Kidney glomerular epithelial cell (primary cell): Measurements from ENCODE around the gene SRXN1.

Experiments used
- DNase-seq: peaks from one replicate; lab custom pipeline; 2025; lab: John Stamatoyannopoulos, UW

SRXN1 gene

GRCh38 chr20:635893-636338, 17.1 kb downstream of the SRXN1 start:
- DNase-seq: no peak

GRCh38 chr20:635028-635892, 17.7 kb downstream of the SRXN1 start:
- DNase-seq: no peak

DNA sequence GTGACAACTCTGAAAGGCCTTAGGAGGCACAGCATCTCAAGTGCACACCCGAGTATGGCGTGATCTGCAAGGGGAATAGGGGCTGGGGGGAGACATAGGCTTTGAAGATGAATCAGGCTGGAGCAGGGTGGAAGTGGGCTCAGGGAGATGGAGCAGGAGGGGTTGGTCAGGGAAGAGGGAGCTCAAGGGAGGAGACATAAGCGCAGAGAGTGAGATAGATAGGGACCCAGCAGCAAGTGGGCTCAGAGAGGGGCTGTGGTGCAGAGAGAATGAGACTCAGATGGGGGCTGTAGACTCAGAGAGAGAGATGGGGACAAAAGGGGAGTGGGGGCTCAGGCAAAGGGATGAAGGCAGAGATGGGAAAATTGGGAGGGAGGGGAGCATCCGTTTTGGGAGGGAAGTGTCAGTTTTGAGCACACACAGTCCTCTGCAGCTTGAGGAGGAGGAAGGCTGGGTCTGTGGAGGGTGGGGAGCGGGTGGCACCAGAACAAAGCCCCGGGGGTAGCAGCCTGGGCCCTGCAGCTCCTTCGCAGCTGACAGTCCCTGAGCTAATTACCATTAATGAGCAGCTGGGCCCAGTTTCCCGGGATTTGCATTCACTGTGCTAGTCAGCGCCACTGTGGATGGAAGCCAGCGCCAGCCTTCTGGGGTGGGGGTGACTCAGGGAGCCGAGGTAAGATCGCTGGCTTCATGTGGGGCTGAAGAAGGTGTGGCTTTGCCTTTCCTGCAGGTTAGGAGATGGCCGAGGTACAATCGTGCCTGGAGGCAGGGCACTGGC, 18.7 kb downstream of the SRXN1 start:
- no peak for DNase-seq

- no peak for DNase-seq
These were observed 21.9 kb downstream of the SRXN1 start for GRCh38 chr20:631101-631500.

DNA sequence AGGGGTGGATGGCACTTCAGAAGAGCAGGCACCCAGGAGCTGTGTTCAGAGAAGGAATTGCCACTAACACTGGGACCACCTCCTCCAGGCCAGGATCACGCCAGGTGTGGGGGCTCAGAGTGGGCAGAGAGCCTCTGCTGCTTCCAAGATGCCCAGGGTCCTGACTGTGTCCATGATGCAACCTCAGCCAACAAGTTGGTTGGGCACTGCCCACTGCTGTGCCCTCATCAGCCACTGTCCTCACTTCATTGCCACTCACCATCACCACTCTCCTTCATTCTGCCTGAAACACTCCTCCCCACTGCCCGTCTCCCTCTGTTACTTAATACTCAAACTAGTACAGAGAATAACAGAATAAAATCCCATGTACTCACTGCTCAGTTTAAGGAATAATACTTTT, 26.4 kb downstream of the SRXN1 start:
- no peak for DNase-seq

DNA sequence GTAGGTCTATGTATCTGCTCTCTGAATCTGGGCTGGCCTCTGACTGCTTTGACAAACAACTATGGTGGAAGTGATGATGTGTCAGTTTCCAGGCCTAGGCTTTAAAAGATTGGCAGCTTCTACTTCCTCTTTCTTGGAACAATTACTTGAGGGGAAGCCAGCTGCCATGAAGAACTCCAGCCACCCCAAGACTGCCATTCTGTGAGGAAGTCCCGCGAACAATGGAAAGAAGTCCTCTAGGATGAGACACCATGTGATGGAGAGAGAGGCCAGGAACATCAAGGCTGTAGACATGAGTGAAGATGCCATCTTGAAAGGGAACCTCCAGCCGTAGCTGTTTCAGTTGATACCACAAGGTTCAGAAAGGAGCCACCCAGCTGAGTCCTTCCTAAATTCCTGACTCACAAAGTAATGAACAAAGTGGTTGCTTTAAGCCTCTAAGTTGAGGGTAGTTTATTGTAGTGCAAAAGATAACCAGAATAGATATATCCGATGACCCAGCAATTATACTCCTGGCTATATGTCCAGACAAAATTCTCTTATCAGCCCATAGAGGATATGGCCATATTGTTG, 27.6 kb downstream of the SRXN1 start:
- DNase-seq: no peak

- no peak for DNase-seq
These were observed 29.3 kb downstream of the SRXN1 start for GRCh38 chr20:623704-624103.

DNA sequence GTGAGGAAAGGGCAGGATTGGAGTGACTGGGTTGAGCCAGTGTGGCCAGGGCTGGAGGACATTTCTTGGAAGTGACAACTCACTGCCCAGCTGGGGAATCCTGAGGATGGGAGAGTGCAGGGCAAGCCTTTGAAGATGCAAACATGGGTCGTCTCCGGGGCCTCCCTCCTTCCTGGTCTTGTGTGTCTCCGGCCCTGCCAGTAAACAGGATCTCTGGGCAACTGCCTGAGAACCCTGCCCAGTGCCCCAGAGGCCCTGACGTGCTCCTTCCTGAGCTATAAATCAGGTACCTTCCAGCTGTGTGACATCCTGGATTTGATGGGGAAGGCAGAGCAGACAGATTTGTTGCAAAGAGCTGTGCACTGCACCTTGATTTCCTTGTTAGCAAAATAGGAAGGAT, 30.0 kb downstream of the SRXN1 start:
- no peak for DNase-seq

- no peak for DNase-seq
These were observed 30.8 kb downstream of the SRXN1 start for GRCh38 chr20:622161-622560.

- DNase-seq: peak; percentile 33
These were observed 31.8 kb downstream of the SRXN1 start for GRCh38 chr20:621125-621756.

DNA sequence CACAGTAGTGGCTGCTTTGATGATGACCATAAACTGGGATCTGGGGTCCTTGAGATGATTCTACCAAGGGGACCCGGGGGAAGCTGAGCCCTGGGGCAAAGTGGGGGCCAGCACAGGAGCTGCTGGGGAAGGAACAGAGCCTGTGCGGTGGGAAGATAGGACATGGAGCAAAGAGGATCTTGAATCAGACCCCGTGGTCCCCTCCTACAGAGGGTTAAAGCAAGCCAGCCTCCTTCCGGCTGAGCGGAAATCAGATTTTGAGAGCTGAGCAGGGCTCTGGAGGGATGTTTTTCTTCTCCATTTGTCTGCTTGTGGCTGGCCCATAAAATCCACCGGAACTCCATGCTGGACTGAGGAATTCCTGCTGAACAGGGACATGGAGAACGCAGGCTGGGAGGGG, 32.8 kb downstream of the SRXN1 start:
- no peak for DNase-seq

DNA sequence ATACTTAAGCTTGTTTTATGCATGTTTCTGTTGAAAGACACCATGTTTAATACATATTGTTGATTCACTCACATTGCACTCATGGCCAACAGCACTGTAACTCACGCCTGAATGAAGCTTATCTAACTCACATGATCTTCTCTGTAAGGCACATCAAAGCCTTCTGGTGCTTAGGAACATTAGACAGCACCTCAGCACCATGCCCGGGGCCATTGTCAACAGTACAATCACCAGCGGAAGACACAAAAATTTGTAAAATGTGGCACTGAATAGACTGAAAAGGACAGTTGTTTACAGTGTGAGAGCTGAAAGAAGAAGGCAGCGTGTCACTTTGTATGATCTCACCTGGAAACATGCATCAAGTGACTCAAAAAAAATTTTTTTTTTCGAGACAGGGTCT, 34.0 kb downstream of the SRXN1 start:
- DNase-seq: no peak

- no peak for DNase-seq
These were observed 34.9 kb downstream of the SRXN1 start for GRCh38 chr20:617934-618690.

GRCh38 chr20:615514-615913, 37.5 kb downstream of the SRXN1 start:
- no peak for DNase-seq

- no peak for DNase-seq
These were observed 41.2 kb downstream of the SRXN1 start for GRCh38 chr20:611843-612185.

GRCh38 chr20:611047-611842, 41.8 kb downstream of the SRXN1 start:
- no peak for DNase-seq

DNA sequence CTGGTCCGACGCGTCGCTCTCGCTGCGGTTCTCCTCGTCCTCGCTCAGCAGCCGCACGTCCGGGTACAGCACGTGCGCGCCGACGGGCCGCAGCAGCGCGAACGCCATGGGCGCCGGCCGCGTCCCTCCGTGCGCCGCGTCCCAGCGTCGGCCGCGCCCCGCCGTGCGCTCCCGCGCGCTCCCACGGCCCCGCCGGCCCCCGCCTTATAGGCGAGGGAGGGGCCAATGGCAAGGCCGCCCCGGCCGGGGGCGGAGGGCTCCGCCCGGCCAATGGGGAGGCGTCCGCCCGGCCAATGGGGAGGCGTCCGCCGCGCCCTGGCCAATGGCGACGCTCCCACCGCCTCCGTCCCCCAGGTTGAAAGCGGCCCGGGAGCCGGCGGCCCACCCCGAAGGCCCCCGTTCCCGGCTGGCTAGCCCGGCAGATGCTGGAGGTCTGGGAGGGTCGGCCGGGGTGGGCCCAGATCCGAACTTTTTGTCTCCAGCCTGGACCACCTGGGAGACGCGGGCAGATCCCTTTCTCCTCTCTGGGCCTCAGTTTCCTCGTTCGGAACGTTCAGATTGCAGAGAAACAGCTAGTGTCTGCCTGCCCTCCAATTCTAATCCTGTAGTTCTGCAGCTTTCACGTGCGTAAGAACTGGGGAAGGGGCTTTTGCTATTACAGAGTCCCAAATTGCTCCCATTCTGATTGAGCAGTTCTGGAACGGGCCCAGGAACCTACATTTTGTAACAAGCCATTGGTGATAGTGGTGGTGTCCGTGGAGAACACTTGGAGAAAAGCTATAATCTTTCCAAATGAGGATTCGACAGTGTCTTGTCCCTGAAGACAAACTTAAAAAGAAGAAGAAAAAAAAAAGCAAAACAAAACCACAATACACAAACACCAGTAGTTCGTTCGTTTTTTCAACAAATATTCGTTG, 42.6 kb downstream of the SRXN1 start, which contains the start of gene TCF15:
Gene TCF15 (minus strand): TSS at position 180 of the 917 bp plus-strand sequence. CDS start 72 bp downstream, at position 108.
- DNase-seq: no peak

GRCh38 chr20:609371-609964, 43.5 kb downstream of the SRXN1 start:
- DNase-seq: no peak

DNA sequence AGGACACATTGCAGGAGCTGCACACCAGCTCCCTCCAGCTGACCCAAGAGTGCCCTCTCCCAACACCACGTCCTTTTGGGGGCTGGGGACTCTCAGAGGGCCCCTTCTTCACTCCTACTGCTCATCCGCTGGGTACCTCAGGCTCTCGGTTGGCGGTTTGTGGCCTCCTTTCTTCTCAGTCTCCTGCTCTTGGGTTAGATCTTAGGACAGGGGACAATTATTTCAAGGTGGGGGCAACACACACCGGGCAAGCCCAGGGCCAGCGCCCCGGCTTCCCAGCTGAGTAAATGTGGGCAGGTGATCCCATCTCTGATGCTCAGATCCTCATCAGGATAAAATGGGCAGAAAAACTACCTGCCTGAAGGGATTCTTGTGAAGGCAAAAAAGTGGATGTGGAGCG, 44.0 kb downstream of the SRXN1 start:
- DNase-seq: no peak
